ENCODE data around the gene UBE2A.

DNA sequence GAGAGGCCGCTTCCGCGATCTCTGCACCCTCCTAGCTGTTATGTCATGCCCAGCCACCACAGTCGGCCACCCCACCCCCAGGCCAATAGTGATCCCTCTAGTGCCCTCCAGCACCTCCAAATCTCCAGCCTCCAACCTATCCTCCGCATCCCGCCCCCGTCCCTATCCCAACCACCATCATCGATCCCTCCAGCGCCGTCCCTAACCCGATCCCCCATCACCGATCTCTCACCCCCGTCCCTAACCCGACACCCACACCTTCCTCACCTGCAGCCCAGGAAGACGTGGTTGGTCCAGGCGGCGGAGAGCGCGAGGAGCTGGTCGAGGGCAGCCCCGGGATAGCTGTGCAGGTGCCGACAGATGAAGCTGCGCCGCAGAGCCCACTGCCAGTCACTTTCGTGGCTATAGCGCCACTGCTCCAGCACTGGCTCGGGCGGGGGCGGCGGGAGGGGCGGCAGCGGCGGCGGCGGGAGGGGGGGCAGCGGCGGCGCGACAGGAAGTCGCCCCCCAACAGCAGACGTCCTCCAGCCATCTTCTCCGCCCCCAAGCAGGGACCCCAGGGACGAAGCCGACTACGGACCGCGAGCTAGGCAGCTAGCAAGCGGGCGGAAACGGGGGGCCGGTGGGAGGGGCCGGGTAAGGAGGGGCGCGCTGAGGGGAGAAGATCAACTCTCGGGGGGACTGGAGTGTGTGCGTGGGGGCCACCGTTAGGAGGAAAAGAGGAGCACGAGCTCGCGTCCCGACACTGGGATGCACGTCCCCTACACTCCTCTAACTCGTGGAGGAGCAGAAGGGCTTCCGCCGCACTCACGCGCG is 31.3 kb downstream of the UBE2A start:
- TF ChIP-seq, protein P1, sequence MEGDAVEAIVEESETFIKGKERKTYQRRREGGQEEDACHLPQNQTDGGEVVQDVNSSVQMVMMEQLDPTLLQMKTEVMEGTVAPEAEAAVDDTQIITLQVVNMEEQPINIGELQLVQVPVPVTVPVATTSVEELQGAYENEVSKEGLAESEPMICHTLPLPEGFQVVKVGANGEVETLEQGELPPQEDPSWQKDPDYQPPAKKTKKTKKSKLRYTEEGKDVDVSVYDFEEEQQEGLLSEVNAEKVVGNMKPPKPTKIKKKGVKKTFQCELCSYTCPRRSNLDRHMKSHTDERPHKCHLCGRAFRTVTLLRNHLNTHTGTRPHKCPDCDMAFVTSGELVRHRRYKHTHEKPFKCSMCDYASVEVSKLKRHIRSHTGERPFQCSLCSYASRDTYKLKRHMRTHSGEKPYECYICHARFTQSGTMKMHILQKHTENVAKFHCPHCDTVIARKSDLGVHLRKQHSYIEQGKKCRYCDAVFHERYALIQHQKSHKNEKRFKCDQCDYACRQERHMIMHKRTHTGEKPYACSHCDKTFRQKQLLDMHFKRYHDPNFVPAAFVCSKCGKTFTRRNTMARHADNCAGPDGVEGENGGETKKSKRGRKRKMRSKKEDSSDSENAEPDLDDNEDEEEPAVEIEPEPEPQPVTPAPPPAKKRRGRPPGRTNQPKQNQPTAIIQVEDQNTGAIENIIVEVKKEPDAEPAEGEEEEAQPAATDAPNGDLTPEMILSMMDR (IDR thresholded peaks at IDR 0.05) = no peak
- no peak for TF ChIP-seq POLR2A (IDR thresholded peaks at IDR 0.05)
